GM23338 (cell line): ENCODE results near the gene TM6SF1. TPM values are rescaled to one million over a fixed set of nuclear protein-coding genes. Genes with fewer than 3 reads are reported as not detected.

Source experiments
- ATAC-seq: fragments of 200-7000 bp; cut with Tn5 transposase; 3 replicates; pipeline ENCODE4 v1.9.1; 2020
- DNase-seq: peaks from one replicate; pipeline ENCODE4 v3.0.0-alpha.2; 2015; ENCODE audit warnings: low spot score
- H2AFZ ChIP-seq: fragments of 200-600 bp; sonication (generic); 2 replicates; pipeline ENCODE4 v1.8.0; 2016; ENCODE audit warnings: antibody characterized with exemption, mild to moderate bottlenecking, moderate library complexity
- H3F3A ChIP-seq: fragments of 200-600 bp; sonication (generic); replicated peaks from 2 replicates; pipeline ENCODE4 v1.8.0; 2017; ENCODE audit warnings: antibody characterized with exemption, mixed run types, low read depth
- H3K27ac ChIP-seq: fragments of 200-600 bp; sonication (generic); 2 replicates; pipeline ENCODE4 v1.6.1; 2016; ENCODE audit warnings: low read depth
- H3K27me3 ChIP-seq: fragments of 200-600 bp; sonication (generic); 2 replicates; pipeline ENCODE4 v1.8.0; 2016; ENCODE audit warnings: mild to moderate bottlenecking, mixed run types, moderate library complexity; ENCODE audit not compliant: insufficient read depth
- H3K36me3 ChIP-seq: fragments of 200-600 bp; sonication (generic); 2 replicates; pipeline ENCODE4 v1.8.0; 2016; ENCODE audit warnings: mild to moderate bottlenecking; ENCODE audit not compliant: insufficient read depth
- H3K4me1 ChIP-seq: fragments of 200-600 bp; sonication (generic); 2 replicates; pipeline ENCODE4 v1.8.0; 2016; ENCODE audit warnings: mild to moderate bottlenecking, moderate library complexity; ENCODE audit not compliant: insufficient read depth
- H3K4me2 ChIP-seq: fragments of 200-600 bp; sonication (generic); 2 replicates; pipeline ENCODE4 v1.7.1; 2017; ENCODE audit warnings: mixed run types
- H3K4me3 ChIP-seq: fragments of 200-600 bp; sonication (generic); 2 replicates; pipeline ENCODE4 v1.6.1; 2016; ENCODE audit warnings: mixed run types
- H3K79me2 ChIP-seq: fragments of 200-600 bp; sonication (generic); replicated peaks from 2 replicates; pipeline ENCODE4 v1.8.0; 2017; ENCODE audit warnings: mild to moderate bottlenecking; ENCODE audit not compliant: insufficient read depth
- H3K9me2 ChIP-seq: fragments of 200-600 bp; sonication (generic); 2 replicates; pipeline ENCODE4 v1.8.0; 2017; ENCODE audit not compliant: insufficient read depth
- H4K20me1 ChIP-seq: fragments of 200-600 bp; sonication (generic); replicated peaks from 2 replicates; pipeline ENCODE4 v1.8.0; 2017; ENCODE audit warnings: mild to moderate bottlenecking; ENCODE audit not compliant: insufficient read depth
- H3K27ac Mint-ChIP-seq: 2 replicates; pipeline ENCODE4 v1.8.0; 2020; ENCODE audit warnings: inconsistent platforms, mild to moderate bottlenecking, moderate library complexity, mixed read lengths
- H3K27me3 Mint-ChIP-seq: 3 replicates; pipeline ENCODE4 v1.8.0; 2022; ENCODE audit warnings: low read depth, mild to moderate bottlenecking, moderate library complexity, mixed read lengths, inconsistent platforms; ENCODE audit not compliant: insufficient read depth, poor library complexity
- H3K36me3 Mint-ChIP-seq: 3 replicates; pipeline ENCODE4 v1.8.0; 2021; ENCODE audit warnings: low read depth, mild to moderate bottlenecking, inconsistent platforms, moderate library complexity, mixed read lengths
- H3K4me1 Mint-ChIP-seq: 3 replicates; pipeline ENCODE4 v1.8.0; 2020; ENCODE audit warnings: mild to moderate bottlenecking, inconsistent platforms, mixed read lengths
- H3K4me3 Mint-ChIP-seq: 3 replicates; pipeline ENCODE4 v1.8.0; 2021; ENCODE audit warnings: moderate library complexity, mild to moderate bottlenecking, inconsistent platforms, mixed read lengths
- H3K9me3 Mint-ChIP-seq: 3 replicates; pipeline ENCODE4 v1.8.0; 2020; ENCODE audit warnings: moderate library complexity, mild to moderate bottlenecking, inconsistent platforms, mixed read lengths
- NANOG ChIP-seq: IDR thresholded peaks from 2 replicates; pipeline ENCODE4 v1.6.1; 2016; ENCODE audit warnings: antibody characterized with exemption, borderline replicate concordance
- STAT1 ChIP-seq: IDR thresholded peaks from one replicate; pipeline ENCODE4 v1.6.1; 2016; ENCODE audit warnings: antibody characterized with exemption; ENCODE audit not compliant: unreplicated experiment
- polyA plus RNA-seq: library from polyadenylated mRNA; unstranded; fragments of >200 nt; fragmentation: Nextera tagmentation; extraction: Ambion mirVana; gene quantifications from 2 replicates; pipeline ENCODE4 v1.2.1, GENCODE V29; 2016
- total RNA-seq: library from RNA; depleted of rRNA; stranded (reverse); fragments of >200 nt; shearing (Covaris generic); gene quantifications from 2 replicates; pipeline ENCODE4 v1.2.3, GENCODE V29; 2014
- TF ChIP-seq, protein P1 (sequence below): IDR thresholded peaks from one replicate; pipeline ENCODE4 v1.6.1; 2018; ENCODE audit warnings: antibody characterized with exemption; ENCODE audit not compliant: unreplicated experiment
- TF ChIP-seq, protein P2 (sequence below): fragments of 250-450 bp; sonication (Bioruptor Pico); IDR thresholded peaks from 2 replicates; pipeline ENCODE4 v1.5.0; 2020; ENCODE audit warnings: mild to moderate bottlenecking, moderate library complexity

The TM6SF1 gene
- total and polyA plus RNA-seq, 2 experiments from 2014 or later: 0.80 to 1.5 TPM

DNA sequence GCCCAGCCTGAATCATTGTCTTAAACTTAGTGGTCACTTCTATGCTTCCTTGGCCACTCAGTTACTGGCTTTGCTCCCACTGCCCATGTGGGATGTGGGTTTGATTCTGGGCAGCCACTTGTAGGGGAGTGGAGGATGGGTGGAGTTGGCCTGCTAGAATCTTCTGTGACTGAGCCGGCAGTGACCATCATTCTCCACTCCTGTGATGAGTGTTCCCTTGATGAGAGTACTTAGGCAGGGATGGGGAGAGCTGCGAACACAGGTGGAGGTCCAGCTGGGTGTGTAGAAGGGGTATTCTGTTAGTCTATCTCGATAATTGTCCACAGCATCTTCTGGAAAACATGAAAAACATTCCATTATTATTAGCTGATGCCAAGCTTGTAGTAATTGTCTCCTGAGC lies 8.0 kb downstream of the TM6SF1 start:
- ATAC-seq (no peak), DNase-seq (no peak)
- no peak for TF ChIP-seq STAT1
- TF ChIP-seq NANOG: no peak
- TF ChIP-seq, protein P1, sequence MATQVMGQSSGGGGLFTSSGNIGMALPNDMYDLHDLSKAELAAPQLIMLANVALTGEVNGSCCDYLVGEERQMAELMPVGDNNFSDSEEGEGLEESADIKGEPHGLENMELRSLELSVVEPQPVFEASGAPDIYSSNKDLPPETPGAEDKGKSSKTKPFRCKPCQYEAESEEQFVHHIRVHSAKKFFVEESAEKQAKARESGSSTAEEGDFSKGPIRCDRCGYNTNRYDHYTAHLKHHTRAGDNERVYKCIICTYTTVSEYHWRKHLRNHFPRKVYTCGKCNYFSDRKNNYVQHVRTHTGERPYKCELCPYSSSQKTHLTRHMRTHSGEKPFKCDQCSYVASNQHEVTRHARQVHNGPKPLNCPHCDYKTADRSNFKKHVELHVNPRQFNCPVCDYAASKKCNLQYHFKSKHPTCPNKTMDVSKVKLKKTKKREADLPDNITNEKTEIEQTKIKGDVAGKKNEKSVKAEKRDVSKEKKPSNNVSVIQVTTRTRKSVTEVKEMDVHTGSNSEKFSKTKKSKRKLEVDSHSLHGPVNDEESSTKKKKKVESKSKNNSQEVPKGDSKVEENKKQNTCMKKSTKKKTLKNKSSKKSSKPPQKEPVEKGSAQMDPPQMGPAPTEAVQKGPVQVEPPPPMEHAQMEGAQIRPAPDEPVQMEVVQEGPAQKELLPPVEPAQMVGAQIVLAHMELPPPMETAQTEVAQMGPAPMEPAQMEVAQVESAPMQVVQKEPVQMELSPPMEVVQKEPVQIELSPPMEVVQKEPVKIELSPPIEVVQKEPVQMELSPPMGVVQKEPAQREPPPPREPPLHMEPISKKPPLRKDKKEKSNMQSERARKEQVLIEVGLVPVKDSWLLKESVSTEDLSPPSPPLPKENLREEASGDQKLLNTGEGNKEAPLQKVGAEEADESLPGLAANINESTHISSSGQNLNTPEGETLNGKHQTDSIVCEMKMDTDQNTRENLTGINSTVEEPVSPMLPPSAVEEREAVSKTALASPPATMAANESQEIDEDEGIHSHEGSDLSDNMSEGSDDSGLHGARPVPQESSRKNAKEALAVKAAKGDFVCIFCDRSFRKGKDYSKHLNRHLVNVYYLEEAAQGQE: no peak
- TF ChIP-seq, protein P2, sequence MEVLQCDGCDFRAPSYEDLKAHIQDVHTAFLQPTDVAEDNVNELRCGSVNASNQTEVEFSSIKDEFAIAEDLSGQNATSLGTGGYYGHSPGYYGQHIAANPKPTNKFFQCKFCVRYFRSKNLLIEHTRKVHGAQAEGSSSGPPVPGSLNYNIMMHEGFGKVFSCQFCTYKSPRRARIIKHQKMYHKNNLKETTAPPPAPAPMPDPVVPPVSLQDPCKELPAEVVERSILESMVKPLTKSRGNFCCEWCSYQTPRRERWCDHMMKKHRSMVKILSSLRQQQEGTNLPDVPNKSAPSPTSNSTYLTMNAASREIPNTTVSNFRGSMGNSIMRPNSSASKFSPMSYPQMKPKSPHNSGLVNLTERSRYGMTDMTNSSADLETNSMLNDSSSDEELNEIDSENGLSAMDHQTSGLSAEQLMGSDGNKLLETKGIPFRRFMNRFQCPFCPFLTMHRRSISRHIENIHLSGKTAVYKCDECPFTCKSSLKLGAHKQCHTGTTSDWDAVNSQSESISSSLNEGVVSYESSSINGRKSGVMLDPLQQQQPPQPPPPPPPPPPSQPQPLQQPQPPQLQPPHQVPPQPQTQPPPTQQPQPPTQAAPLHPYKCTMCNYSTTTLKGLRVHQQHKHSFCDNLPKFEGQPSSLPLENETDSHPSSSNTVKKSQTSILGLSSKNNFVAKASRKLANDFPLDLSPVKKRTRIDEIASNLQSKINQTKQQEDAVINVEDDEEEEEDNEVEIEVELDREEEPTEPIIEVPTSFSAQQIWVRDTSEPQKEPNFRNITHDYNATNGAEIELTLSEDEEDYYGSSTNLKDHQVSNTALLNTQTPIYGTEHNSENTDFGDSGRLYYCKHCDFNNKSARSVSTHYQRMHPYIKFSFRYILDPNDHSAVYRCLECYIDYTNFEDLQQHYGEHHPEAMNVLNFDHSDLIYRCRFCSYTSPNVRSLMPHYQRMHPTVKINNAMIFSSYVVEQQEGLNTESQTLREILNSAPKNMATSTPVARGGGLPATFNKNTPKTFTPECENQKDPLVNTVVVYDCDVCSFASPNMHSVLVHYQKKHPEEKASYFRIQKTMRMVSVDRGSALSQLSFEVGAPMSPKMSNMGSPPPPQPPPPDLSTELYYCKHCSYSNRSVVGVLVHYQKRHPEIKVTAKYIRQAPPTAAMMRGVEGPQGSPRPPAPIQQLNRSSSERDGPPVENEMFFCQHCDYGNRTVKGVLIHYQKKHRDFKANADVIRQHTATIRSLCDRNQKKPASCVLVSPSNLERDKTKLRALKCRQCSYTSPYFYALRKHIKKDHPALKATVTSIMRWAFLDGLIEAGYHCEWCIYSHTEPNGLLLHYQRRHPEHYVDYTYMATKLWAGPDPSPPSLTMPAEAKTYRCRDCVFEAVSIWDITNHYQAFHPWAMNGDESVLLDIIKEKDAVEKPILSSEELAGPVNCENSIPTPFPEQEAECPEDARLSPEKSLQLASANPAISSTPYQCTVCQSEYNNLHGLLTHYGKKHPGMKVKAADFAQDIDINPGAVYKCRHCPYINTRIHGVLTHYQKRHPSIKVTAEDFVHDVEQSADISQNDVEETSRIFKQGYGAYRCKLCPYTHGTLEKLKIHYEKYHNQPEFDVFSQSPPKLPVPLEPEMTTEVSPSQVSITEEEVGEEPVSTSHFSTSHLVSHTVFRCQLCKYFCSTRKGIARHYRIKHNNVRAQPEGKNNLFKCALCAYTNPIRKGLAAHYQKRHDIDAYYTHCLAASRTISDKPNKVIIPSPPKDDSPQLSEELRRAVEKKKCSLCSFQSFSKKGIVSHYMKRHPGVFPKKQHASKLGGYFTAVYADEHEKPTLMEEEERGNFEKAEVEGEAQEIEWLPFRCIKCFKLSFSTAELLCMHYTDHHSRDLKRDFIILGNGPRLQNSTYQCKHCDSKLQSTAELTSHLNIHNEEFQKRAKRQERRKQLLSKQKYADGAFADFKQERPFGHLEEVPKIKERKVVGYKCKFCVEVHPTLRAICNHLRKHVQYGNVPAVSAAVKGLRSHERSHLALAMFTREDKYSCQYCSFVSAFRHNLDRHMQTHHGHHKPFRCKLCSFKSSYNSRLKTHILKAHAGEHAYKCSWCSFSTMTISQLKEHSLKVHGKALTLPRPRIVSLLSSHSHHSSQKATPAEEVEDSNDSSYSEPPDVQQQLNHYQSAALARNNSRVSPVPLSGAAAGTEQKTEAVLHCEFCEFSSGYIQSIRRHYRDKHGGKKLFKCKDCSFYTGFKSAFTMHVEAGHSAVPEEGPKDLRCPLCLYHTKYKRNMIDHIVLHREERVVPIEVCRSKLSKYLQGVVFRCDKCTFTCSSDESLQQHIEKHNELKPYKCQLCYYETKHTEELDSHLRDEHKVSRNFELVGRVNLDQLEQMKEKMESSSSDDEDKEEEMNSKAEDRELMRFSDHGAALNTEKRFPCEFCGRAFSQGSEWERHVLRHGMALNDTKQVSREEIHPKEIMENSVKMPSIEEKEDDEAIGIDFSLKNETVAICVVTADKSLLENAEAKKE (CRISPR knock-in tag): no peak
- H3K27ac Mint-ChIP-seq: no peak overlapping the region
- no peaks in the 10 kb centered on the region for H3K4me1 ChIP-seq
- H3K36me3 ChIP-seq: no peaks in the 10 kb centered on the region
- H3F3A ChIP-seq: no peaks in the 10 kb centered on the region
- H3K27me3 ChIP-seq: no peaks in the 10 kb centered on the region
- H3K27me3 Mint-ChIP-seq: peaks cover 6% of the 10 kb centered on the region
- H3K4me3 Mint-ChIP-seq: no peak overlapping the region
- peaks cover 3% of the 10 kb centered on the region; the same call in 1 of the 3 replicates for H3K36me3 Mint-ChIP-seq
- H3K4me1 Mint-ChIP-seq: no peaks in the 10 kb centered on the region; the same call in 2 of the 3 replicates
- H3K9me2 ChIP-seq: 0 out of 2 replicates have a peak, but pooled peaks cover 6% of the 10 kb centered on the region
- H3K27ac ChIP-seq: no peak overlapping the region
- H2AFZ ChIP-seq: no peak overlapping the region
- H3K79me2 ChIP-seq: no peaks in the 10 kb centered on the region
- H3K4me3 ChIP-seq: no peak overlapping the region
- peaks cover 3% of the 10 kb centered on the region; the same call in 2 of the 3 replicates for H3K9me3 Mint-ChIP-seq
- H3K4me2 ChIP-seq: no peak overlapping the region
- H4K20me1 ChIP-seq: no peaks in the 10 kb centered on the region
